PC-3 (cell line): ENCODE results near the gene RPL39L. TPM values are rescaled to one million over a fixed set of nuclear protein-coding genes. Genes with fewer than 3 reads are reported as not detected.

ENCODE experiments used
- ATAC-seq: fragments of 200-7000 bp; cut with Tn5 transposase; 2 replicates; pipeline ENCODE4 v1.9.1; 2020; ENCODE audit warnings: mild to moderate bottlenecking, moderate library complexity
- BruUV-seq: library from RNA; stranded (reverse); fragments of 400-500 nt; replicated peaks from 2 replicates; lab custom pipeline; 2021; lab: Mats Ljungman, UMichigan
- CTCF ChIA-PET: fragments of 300-600 bp; sonication (Branson Sonifier 250); formaldehyde crosslinking; loops from one replicate; lab custom pipeline; 2022; ENCODE audit warnings: antibody characterized with exemption; lab: Charles Lee
- POLR2A ChIA-PET: fragments of 300-600 bp; sonication (Branson Sonifier 250); formaldehyde crosslinking; loops from one replicate; lab custom pipeline; 2022; ENCODE audit warnings: antibody characterized with exemption; ENCODE audit not compliant: unreplicated experiment; lab: Charles Lee
- DNase-seq: peaks from one replicate; pipeline ENCODE4 v3.0.0-alpha.2; 2015
- H2AFZ ChIP-seq: fragments of 300-600 bp; sonication (generic); 2 replicates; pipeline ENCODE4 v1.6.0; 2016; ENCODE audit warnings: antibody characterized with exemption, low read length
- H3F3A ChIP-seq: fragments of 300-600 bp; sonication (generic); one replicate; pipeline ENCODE4 v1.6.0; 2017; ENCODE audit warnings: antibody characterized with exemption, low read length, control low read depth, mild to moderate bottlenecking; ENCODE audit not compliant: unreplicated experiment
- H3K27ac ChIP-seq: fragments of 300-600 bp; sonication (generic); 2 replicates; pipeline ENCODE4 v1.5.1; 2016; ENCODE audit warnings: mild to moderate bottlenecking, low read length
- H3K27me3 ChIP-seq: fragments of 300-600 bp; sonication (generic); 2 replicates; pipeline ENCODE4 v1.6.1; 2016; ENCODE audit warnings: low read length, mixed read lengths
- H3K36me3 ChIP-seq: fragments of 300-600 bp; sonication (generic); 2 replicates; pipeline ENCODE4 v1.6.1; 2016; ENCODE audit warnings: low read depth, mixed run types, low read length, mixed read lengths
- H3K4me1 ChIP-seq: fragments of 300-600 bp; sonication (generic); 2 replicates; pipeline ENCODE4 v1.5.1; 2016; ENCODE audit warnings: low read length; ENCODE audit not compliant: insufficient read depth
- H3K4me2 ChIP-seq: fragments of 300-600 bp; sonication (generic); 2 replicates; pipeline ENCODE4 v1.6.0; 2016; ENCODE audit warnings: low read length
- H3K4me3 ChIP-seq: fragments of 300-600 bp; sonication (generic); 2 replicates; pipeline ENCODE4 v1.5.1; 2016; ENCODE audit warnings: mild to moderate bottlenecking, low read length, mixed read lengths
- H3K79me2 ChIP-seq: fragments of 300-600 bp; sonication (generic); 2 replicates; pipeline ENCODE4 v1.6.1; 2017; ENCODE audit warnings: low read length, mixed read lengths
- H3K9ac ChIP-seq: fragments of 300-600 bp; sonication (generic); 2 replicates; pipeline ENCODE4 v1.6.0; 2016; ENCODE audit warnings: mild to moderate bottlenecking, low read length
- H3K9me2 ChIP-seq: fragments of 300-600 bp; sonication (generic); replicated peaks from 2 replicates; pipeline ENCODE4 v1.6.1; 2016; ENCODE audit warnings: mixed run types, low read length, mixed read lengths
- H3K9me3 ChIP-seq: fragments of 300-600 bp; sonication (generic); 2 replicates; pipeline ENCODE4 v1.6.1; 2016; ENCODE audit warnings: low read length, mixed read lengths
- H4K20me1 ChIP-seq: fragments of 300-600 bp; sonication (generic); 2 replicates; pipeline ENCODE4 v1.6.1; 2016; ENCODE audit warnings: low read length, mixed read lengths
- CTCF ChIP-seq: fragments of 300-600 bp; sonication (generic); conservative IDR thresholded peaks from 2 replicates; pipeline ENCODE4 v1.5.1; 2017; ENCODE audit warnings: antibody characterized with exemption, low read depth, mild to moderate bottlenecking, low read length
- EZH2 ChIP-seq: fragments of 300-600 bp; sonication (generic); IDR thresholded peaks from one replicate; pipeline ENCODE4 v1.6.1; 2017; ENCODE audit warnings: antibody characterized with exemption, mild to moderate bottlenecking, low read length; ENCODE audit not compliant: unreplicated experiment
- EZH2phosphoT487 ChIP-seq: fragments of 300-600 bp; sonication (generic); IDR thresholded peaks from 2 replicates; pipeline ENCODE4 v1.6.1; 2018; ENCODE audit warnings: mild to moderate bottlenecking, antibody characterized with exemption, low read length, borderline replicate concordance
- intact Hi-C: fragments of 100-400 bp; cut with micrococcal nuclease; formaldehyde crosslinking; loops from 2 replicates; pipeline ENCODE4 v1.9.0; 2023
- total RNA-seq: library from RNA; depleted of rRNA; stranded (reverse); fragments of >200 nt; gene quantifications from 2 replicates; pipeline ENCODE4 v1.2.3, GENCODE V29; 2014

RPL39L gene
- total RNA-seq, 1 experiment from 2014 or later, result 175 TPM

DNA sequence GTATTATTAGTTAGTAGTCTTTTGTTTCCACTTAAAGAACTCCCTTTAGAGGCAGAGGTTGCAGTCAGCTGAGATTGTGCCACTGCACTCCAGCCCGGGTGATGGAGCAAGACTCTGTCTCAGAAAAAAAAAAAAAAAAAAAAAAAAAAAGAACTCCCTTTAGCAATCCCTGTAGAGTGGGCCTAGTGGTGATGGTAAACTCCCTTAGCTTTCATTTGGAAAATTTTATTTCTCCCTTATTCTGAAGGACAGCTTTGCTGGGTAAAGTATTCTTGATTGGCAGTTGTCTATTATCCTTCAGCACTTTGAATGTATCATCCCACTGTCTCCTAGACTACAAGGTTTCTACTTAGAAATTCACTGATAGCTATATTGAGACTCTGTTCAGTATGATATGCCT is 46.0 kb downstream of the RPL39L start:
- no peaks in the 10 kb centered on the region for H3K4me1 ChIP-seq
- no peaks in the 10 kb centered on the region for H3K36me3 ChIP-seq
- H2AFZ ChIP-seq, result no peak overlapping the region
- ChIA-PET CTCF (no interaction called here), POLR2A (no interaction called here)
- no peaks in the 10 kb centered on the region for H3K79me2 ChIP-seq
- no peaks in the 10 kb centered on the region for H3F3A ChIP-seq
- H3K27me3 ChIP-seq, result no peaks in the 10 kb centered on the region
- 0 out of 2 replicates have a peak, but pooled peaks cover 4% of the 10 kb centered on the region for H3K9me3 ChIP-seq
- no peak overlapping the region for H3K9ac ChIP-seq
- TF ChIP-seq EZH2 (no peak), CTCF (no peak), EZH2phosphoT487 (no peak)
- BruUV-seq, result no TSS peak
- no peak overlapping the region for H3K4me3 ChIP-seq
- no peak for DNase-seq
- intact Hi-C loops, result no loop called here
- no peaks in the 10 kb centered on the region for H4K20me1 ChIP-seq
- no peak for ATAC-seq
- no peaks in the 10 kb centered on the region for H3K9me2 ChIP-seq
- H3K4me2 ChIP-seq, result no peak overlapping the region
- no peak overlapping the region for H3K27ac ChIP-seq

DNA sequence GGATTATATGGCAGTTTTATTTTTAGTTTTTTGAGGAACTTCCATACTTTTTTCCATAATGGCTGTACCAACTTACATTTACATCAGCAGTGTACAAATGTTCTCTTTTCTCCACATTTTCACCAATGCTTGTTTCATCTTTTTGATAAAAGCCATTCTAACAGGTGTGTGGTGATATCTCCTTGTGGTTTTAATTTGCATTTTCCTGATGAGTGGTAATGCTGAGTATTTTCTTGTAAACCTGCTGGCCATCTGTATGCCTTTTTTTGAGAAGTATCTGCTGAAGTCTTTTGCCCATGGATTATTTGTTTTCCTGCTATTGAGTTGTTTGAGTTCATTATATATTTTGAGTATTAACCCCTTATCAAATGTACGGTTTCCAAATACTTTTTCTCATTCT is 50.6 kb downstream of the RPL39L start:
- ATAC-seq (no peak), DNase-seq (no peak)
- no peaks in the 10 kb centered on the region for H3K79me2 ChIP-seq
- TF ChIP-seq CTCF (no peak), EZH2phosphoT487 (no peak), EZH2 (no peak)
- H2AFZ ChIP-seq, result no peak overlapping the region
- H3K4me2 ChIP-seq, result no peak overlapping the region
- H3K9me2 ChIP-seq, result no peaks in the 10 kb centered on the region
- BruUV-seq, result no TSS peak
- no peak overlapping the region for H3K27ac ChIP-seq
- H3K4me3 ChIP-seq, result no peak overlapping the region
- no peaks in the 10 kb centered on the region for H3F3A ChIP-seq
- ChIA-PET CTCF (no interaction called here), POLR2A (no interaction called here)
- no peaks in the 10 kb centered on the region for H3K36me3 ChIP-seq
- H3K9ac ChIP-seq, result no peak overlapping the region
- 0 out of 2 replicates have a peak, but pooled peaks cover 4% of the 10 kb centered on the region for H3K9me3 ChIP-seq
- intact Hi-C loops, result no loop called here
- no peaks in the 10 kb centered on the region for H3K27me3 ChIP-seq
- no peaks in the 10 kb centered on the region for H4K20me1 ChIP-seq
- H3K4me1 ChIP-seq, result no peaks in the 10 kb centered on the region

GRCh38 chr3:187086831-187087230 is 52.5 kb downstream of the RPL39L start:
- no peaks in the 10 kb centered on the region for H3K79me2 ChIP-seq
- no peak overlapping the region for H3K9ac ChIP-seq
- no peak for TF ChIP-seq EZH2phosphoT487
- no peak for TF ChIP-seq CTCF
- TF ChIP-seq EZH2, result no peak
- intact Hi-C loops, result no loop called here
- H3K27ac ChIP-seq, result no peak overlapping the region
- no peaks in the 10 kb centered on the region for H3K9me2 ChIP-seq
- H3K4me3 ChIP-seq, result no peak overlapping the region
- H2AFZ ChIP-seq, result no peak overlapping the region
- H4K20me1 ChIP-seq, result no peaks in the 10 kb centered on the region
- 0 out of 2 replicates have a peak, but pooled peaks cover 4% of the 10 kb centered on the region for H3K9me3 ChIP-seq
- POLR2A ChIA-PET, result no interaction called here
- no peaks in the 10 kb centered on the region for H3F3A ChIP-seq
- H3K27me3 ChIP-seq, result no peaks in the 10 kb centered on the region
- BruUV-seq, result no TSS peak
- no peaks in the 10 kb centered on the region for H3K4me1 ChIP-seq
- H3K36me3 ChIP-seq, result no peaks in the 10 kb centered on the region
- no peak overlapping the region for H3K4me2 ChIP-seq
- ATAC-seq (no peak), DNase-seq (no peak)
- CTCF ChIA-PET, result no interaction called here
